ENCODE results near the gene DNAH7. TPM values are rescaled to one million over a fixed set of nuclear protein-coding genes. Genes with fewer than 3 reads are reported as not detected.

DNAH7 gene
- total RNA-seq, 1 donor from 2014 or later: 2.6 TPM

DNA sequence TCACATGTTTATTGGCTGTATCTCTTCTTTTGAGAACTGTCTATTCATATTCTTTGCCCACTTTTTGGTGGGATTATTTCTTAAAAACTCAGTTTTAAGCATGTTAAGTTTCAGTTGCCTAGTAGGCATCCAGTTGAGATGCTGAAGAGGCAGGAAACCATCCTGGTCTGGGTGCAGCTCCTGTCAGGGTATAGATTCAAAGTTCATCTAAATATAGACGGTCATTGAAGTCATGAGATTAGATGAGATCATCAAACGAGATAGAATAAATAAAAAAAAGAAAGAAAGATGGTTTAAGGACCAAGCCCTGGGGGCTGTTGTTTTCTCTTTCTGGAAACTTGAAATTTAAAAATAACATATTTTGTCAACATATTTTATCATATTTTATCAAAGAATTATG lies 9.2 kb upstream of the DNAH7 start:
- no peak overlapping the region for H3K4me3 Mint-ChIP-seq (ENCODE audit: unreplicated experiment)
- TF ChIP-seq, protein P1, sequence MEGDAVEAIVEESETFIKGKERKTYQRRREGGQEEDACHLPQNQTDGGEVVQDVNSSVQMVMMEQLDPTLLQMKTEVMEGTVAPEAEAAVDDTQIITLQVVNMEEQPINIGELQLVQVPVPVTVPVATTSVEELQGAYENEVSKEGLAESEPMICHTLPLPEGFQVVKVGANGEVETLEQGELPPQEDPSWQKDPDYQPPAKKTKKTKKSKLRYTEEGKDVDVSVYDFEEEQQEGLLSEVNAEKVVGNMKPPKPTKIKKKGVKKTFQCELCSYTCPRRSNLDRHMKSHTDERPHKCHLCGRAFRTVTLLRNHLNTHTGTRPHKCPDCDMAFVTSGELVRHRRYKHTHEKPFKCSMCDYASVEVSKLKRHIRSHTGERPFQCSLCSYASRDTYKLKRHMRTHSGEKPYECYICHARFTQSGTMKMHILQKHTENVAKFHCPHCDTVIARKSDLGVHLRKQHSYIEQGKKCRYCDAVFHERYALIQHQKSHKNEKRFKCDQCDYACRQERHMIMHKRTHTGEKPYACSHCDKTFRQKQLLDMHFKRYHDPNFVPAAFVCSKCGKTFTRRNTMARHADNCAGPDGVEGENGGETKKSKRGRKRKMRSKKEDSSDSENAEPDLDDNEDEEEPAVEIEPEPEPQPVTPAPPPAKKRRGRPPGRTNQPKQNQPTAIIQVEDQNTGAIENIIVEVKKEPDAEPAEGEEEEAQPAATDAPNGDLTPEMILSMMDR (IDR thresholded peaks at IDR 0.05; ENCODE audit: unreplicated experiment): no peak
- H3K36me3 Mint-ChIP-seq (ENCODE audit: low read depth, unreplicated experiment): no peaks in the 10 kb centered on the region
- H3K27me3 Mint-ChIP-seq (ENCODE audit: unreplicated experiment): no peaks in the 10 kb centered on the region
- H3K9me3 Mint-ChIP-seq (ENCODE audit: unreplicated experiment): no peaks in the 10 kb centered on the region
- peaks cover 4% of the 10 kb centered on the region for H3K4me1 Mint-ChIP-seq (ENCODE audit: unreplicated experiment)
- H3K27ac Mint-ChIP-seq (ENCODE audit: unreplicated experiment): no peak overlapping the region
- no peak for DNase-seq (ENCODE audit: low spot score)

DNA sequence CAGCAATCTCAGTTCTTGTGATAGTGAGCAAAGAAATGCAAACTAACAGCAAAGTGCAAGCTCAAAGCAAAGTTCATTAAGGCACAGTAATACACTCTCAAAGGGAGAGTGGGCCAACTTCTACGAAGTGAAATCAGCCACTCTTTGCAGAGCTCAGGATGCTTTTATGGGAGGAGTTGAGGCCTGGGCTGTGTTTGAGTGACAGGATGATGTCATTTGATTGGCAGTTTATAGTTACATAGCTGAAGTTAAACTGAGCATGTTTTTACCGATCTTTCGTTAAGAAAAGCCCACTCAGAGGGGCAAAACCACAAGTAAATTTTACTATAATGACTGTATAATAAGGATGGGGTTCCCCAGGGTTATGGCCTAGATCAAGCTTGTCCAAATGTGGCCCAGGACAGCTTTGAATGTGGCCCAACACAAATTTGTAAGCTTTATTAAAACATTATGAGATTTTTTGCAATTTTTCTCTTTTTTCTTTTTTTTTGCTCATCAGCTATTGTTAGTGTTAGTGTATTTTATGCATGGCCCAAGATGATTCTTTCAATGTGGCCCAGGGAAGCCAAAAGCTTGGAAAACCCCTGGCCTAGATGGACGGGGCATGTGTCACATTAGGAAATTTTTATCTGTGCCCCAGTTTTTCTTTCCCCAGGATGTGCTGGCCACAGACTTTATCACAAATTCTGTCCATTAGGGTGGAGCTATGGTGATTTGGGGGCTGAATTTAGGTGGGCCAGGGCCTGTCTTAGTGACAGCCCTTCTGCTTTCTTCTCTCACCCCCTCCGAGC lies 8.3 kb upstream of the DNAH7 start:
- Mint-ChIP-seq H3K4me3 (ENCODE audit: unreplicated experiment) (no peak overlapping the region), H3K27ac (ENCODE audit: unreplicated experiment) (no peak overlapping the region), H3K9me3 (ENCODE audit: unreplicated experiment) (no peaks in the 10 kb centered on the region), H3K36me3 (ENCODE audit: low read depth, unreplicated experiment) (no peaks in the 10 kb centered on the region), H3K4me1 (ENCODE audit: unreplicated experiment) (peaks cover 4% of the 10 kb centered on the region), H3K27me3 (ENCODE audit: unreplicated experiment) (no peaks in the 10 kb centered on the region)
- DNase-seq (ENCODE audit: low spot score): no peak
- TF ChIP-seq, protein P1 (IDR thresholded peaks at IDR 0.05; ENCODE audit: unreplicated experiment): no peak

DNA sequence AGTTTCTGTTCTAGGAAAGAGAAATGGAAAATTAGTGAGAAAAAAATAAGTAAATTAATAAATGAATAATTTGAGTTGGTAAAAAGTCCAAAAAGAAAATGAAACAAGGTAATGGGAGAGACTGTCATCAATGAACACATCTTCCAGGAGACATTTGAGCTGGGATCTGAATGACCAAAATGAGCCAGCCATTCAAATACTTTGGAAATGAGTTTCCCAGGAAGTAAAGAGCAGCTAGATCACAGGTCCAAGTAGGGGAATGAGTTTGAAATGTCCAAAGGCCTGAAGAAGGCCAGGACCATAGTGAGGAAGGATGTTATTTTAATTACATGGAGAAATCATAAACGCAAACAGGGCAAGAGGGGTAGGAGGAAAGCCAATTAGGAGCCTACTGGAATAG lies 6.6 kb upstream of the DNAH7 start:
- Mint-ChIP-seq H3K9me3 (ENCODE audit: unreplicated experiment) (no peaks in the 10 kb centered on the region), H3K4me1 (ENCODE audit: unreplicated experiment) (peaks cover 4% of the 10 kb centered on the region), H3K27ac (ENCODE audit: unreplicated experiment) (no peak overlapping the region), H3K27me3 (ENCODE audit: unreplicated experiment) (no peaks in the 10 kb centered on the region), H3K4me3 (ENCODE audit: unreplicated experiment) (no peak overlapping the region), H3K36me3 (ENCODE audit: low read depth, unreplicated experiment) (no peaks in the 10 kb centered on the region)
- TF ChIP-seq, protein P1 (IDR thresholded peaks at IDR 0.05; ENCODE audit: unreplicated experiment): no peak
- no peak for DNase-seq (ENCODE audit: low spot score)

DNA sequence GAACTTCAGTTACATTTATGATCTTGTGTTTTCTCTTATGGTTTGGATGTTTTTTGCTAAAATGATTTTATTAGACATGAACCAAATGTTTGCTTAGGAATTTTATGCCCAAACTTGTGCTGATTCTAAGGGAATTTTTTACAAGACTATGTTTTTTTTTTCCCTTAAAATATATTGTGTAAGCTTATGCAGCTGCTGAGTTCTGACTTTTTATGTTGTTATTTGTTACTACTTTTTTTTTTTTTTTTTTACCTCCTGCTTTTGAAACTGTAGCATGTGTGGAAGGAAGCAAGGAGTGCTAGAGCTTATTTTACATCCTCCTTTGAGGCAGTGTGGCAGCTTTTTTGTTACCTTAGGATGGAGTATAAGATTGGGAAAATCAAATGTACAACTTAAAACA lies 6.0 kb upstream of the DNAH7 start:
- no peak for DNase-seq (ENCODE audit: low spot score)
- Mint-ChIP-seq H3K4me3 (ENCODE audit: unreplicated experiment) (no peak overlapping the region), H3K27me3 (ENCODE audit: unreplicated experiment) (no peaks in the 10 kb centered on the region), H3K4me1 (ENCODE audit: unreplicated experiment) (peaks cover 4% of the 10 kb centered on the region), H3K27ac (ENCODE audit: unreplicated experiment) (no peak overlapping the region), H3K9me3 (ENCODE audit: unreplicated experiment) (no peaks in the 10 kb centered on the region), H3K36me3 (ENCODE audit: low read depth, unreplicated experiment) (no peaks in the 10 kb centered on the region)
- TF ChIP-seq, protein P1 (IDR thresholded peaks at IDR 0.05; ENCODE audit: unreplicated experiment): no peak

DNA sequence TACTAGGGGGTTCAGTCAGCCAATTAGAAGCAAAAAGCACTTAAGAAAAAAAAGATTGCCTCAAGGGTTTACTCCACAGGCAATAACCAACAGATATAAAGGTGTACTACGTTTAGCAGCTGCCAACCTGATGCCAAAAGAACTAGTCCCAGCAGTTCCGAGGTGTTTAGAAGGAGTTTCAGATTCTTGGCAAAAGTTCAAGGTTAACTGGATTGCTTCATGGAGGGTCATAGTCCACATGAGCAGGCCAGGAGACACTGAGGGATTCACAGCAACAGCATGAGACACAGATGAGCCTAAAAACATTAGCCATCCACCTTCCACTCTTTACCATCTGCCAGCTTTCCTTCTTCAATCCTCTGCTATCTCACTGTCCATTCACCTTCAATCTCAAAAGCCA lies 4.9 kb upstream of the DNAH7 start:
- no peaks in the 10 kb centered on the region for H3K9me3 Mint-ChIP-seq (ENCODE audit: unreplicated experiment)
- no peaks in the 10 kb centered on the region for H3K36me3 Mint-ChIP-seq (ENCODE audit: low read depth, unreplicated experiment)
- peaks cover 11% of the 10 kb centered on the region for H3K4me1 Mint-ChIP-seq (ENCODE audit: unreplicated experiment)
- peaks cover 2% of the 10 kb centered on the region for H3K27me3 Mint-ChIP-seq (ENCODE audit: unreplicated experiment)
- H3K4me3 Mint-ChIP-seq (ENCODE audit: unreplicated experiment): no peak overlapping the region
- TF ChIP-seq, protein P1 (IDR thresholded peaks at IDR 0.05; ENCODE audit: unreplicated experiment): no peak
- H3K27ac Mint-ChIP-seq (ENCODE audit: unreplicated experiment): no peak overlapping the region
- no peak for DNase-seq (ENCODE audit: low spot score)
